GM18505 (cell line): ENCODE data around the gene TK1.

Experiments used
- ATAC-seq: cut with Tn5 transposase; IDR thresholded peaks from one replicate; pipeline ENCODE4 v1.9.1; 2021; ENCODE audit not compliant: unreplicated experiment
- POLR2A ChIP-seq: IDR thresholded peaks from 4 replicates; pipeline ENCODE4 v1.6.1; 2011; ENCODE audit warnings: borderline replicate concordance; ENCODE audit not compliant: insufficient read depth, insufficient read length; ENCODE audit errors: extremely low read depth

TK1 gene

DNA sequence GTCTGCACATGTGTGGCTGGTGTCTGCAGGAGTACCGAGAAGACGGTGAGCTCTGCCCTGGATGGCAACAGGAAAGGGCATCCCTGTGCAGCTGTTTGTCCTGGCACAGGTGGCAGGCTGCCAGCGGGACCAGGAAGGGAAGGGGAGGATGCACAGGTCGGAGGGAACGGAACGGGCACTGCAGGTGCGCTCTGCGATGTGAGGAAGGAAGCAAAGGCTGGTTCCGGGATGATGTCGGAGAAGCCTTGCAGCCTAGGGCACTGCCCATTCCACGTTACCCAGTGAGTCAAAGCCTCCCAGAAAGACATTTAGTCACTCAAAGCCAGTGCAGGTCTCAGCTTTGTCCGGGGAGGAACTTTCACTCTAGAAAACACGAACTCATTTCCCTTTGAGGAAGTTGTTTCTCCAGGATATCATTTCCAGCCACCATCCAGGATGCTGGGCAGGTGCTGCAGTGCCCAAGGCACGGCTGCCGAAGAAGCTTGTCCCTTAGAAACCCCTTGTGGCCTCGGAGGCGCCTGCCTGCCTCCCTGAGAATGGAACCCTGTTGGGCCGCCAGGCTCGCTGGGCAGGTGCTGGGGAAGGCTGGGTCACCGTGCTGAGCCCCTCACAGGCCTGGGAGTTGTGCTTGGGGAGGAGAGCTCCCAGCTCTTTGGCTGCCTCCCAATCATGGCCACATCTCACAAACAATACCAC is 40.1 kb upstream of the TK1 start:
- ATAC-seq: no peak
- no peak for TF ChIP-seq POLR2A

DNA sequence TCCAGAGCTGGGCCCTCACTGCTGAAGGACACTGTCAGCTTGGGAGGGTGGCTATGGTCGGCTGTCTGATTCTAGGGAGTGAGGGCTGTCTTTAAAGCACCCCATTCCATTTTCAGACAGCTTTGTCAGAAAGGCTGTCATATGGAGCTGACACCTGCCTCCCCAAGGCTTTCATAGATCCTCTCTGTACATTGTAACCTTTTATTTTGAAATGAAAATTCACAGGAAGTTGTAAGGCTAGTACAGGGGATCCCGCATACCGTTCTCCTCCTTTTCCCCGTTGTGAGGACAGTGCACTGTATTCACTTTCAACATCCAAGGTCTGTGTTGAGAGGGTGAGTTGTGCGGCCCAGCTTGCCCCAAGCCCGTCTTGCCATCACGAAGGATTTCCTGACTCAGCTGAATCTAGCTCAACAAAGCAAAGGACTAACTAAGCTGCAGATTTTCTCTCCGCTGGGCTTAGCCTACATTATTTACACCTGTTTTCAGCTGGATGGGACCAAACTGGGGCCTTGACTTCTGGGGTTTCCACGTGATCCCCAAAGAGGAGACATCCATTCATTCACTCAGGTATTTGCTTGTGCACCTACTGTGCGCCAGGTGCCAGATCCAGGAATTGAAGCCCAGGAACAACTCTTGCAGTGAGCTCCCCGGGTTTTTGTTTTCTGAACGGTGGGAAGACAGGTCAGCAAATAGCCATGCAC is 39.4 kb upstream of the TK1 start:
- no peak for TF ChIP-seq POLR2A
- no peak for ATAC-seq

DNA sequence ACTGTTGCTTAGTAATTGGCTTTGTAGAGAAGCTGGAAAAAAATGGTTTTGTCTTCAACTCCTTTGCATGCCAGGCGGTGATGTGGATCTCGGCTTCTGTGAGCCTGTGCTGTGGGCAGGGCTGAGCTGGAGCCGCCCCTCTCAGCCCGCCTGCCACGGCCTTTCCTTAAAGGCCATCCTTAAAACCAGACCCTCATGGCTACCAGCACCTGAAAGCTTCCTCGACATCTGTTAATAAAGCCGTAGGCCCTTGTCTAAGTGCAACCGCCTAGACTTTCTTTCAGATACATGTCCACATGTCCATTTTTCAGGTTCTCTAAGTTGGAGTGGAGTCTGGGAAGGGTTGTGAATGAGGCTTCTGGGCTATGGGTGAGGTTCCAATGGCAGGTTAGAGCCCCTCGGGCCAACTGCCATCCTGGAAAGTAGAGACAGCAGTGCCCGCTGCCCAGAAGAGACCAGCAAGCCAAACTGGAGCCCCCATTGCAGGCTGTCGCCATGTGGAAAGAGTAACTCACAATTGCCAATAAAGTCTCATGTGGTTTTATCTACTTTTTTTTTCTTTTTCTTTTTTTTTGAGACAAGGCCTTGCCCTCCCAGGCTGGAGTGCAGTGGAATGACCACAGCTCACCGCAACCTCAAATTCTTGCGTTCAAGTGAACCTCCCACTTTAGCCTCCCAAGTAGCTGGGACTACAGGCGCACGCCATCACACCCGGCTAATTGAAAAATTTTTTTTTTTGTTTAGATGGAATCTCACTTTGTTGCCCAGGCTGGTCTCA is 38.4 kb upstream of the TK1 start:
- no peak for TF ChIP-seq POLR2A

DNA sequence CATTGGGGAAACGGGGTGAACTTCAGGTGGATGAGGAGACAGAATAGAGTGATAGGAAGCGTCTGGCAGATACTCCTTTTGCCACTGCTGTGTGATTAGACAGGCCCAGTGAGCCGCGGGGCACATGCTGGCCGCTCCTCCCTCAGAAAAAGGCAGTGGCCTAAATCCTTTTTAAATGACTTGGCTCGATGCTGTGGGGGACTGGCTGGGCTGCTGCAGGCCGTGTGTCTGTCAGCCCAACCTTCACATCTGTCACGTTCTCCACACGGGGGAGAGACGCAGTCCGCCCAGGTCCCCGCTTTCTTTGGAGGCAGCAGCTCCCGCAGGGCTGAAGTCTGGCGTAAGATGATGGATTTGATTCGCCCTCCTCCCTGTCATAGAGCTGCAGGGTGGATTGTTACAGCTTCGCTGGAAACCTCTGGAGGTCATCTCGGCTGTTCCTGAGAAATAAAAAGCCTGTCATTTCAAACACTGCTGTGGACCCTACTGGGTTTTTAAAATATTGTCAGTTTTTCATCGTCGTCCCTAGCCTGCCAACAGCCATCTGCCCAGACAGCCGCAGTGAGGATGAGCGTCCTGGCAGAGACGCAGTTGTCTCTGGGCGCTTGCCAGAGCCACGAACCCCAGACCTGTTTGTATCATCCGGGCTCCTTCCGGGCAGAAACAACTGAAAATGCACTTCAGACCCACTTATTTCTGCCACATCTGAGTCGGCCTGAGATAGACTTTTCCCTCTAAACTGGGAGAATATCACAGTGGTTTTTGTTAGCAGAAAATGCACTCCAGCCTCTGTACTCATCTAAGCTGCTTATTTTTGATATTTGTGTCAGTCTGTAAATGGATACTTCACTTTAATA is 37.6 kb upstream of the TK1 start:
- no peak for TF ChIP-seq POLR2A
- no peak for ATAC-seq

More for the DNA sequence above, 38.4 kb upstream of the TK1 start:
- no peak for ATAC-seq

DNA sequence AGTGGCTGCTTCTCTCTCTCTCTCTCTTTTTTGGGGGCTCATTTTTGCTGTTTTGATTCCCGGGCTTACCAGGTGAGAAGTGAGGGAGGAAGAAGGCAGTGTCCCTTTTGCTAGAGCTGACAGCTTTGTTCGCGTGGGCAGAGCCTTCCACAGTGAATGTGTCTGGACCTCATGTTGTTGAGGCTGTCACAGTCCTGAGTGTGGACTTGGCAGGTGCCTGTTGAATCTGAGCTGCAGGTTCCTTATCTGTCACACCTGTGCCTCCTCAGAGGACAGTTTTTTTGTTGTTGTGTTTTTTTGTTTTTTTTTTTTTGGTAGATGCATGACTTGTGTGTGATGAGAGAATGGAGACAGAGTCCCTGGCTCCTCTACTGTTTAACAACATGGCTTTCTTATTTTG is 36.9 kb upstream of the TK1 start:
- no peak for ATAC-seq
- TF ChIP-seq POLR2A: no peak

DNA sequence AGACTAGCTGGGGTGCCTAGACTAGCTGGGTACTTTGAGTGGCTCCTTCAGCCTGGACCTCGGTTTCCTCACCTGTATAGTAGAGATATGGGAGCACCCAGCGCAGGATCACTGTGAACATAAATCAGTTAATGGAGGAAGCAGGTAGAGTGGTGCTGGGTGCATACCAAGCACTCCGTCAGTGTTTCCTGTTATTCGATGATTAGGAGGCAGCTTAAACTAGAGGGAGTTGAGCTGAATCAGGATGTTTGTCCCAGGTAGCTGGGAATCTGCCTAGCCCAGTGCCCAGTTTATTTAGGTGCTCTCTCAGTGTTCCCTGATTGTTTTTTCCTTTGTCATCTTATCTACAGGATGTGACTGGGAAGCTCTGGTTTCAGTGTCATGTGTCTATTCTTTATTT is 36.2 kb upstream of the TK1 start:
- no peak for ATAC-seq
- TF ChIP-seq POLR2A: no peak

DNA sequence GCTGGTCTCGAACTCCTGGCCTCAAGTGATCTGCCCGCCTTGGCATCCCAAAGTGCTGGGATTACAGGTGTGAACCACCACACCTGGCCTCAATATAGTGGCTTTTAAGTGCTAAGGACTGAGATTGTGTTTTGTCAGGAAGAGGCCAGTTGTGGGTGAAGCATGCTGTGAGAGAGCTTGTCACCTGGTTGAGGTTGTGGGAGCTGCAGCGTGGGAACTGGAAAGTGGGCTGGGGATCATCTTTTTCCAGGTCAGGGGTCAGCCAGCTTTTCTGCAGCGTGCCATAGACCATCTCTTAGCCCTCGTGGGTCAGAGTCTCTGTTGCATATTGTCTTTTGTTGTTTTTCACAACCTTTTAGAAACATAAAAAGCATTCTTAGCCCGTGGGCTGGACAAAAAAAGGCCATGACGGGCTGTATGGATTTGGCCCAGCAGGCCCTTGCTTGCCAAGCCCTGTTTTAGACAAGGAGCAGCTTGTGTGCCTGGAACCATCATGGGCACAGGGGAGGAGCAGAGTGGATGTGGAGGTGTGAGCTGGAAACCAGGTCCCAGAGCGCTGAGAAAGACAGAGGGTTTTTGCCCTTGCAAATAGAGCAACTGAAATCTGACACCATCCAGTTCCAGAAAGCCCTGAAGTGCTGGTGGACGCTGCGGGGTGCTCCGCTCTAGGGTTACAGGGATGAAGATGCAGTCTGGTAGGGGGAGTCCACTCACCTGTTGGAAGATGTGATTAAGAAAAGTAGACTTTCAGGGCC is 32.7 kb upstream of the TK1 start:
- no peak for TF ChIP-seq POLR2A
- ATAC-seq: no peak

DNA sequence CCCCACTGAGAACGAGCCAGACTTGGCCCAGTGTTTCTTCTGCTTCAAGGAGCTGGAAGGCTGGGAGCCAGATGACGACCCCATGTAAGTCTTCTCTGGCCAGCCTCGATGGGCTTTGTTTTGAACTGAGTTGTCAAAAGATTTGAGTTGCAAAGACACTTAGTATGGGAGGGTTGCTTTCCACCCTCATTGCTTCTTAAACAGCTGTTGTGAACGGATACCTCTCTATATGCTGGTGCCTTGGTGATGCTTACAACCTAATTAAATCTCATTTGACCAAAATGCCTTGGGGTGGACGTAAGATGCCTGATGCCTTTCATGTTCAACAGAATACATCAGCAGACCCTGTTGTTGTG is 27.8 kb upstream of the TK1 start:
- ATAC-seq: no peak
- TF ChIP-seq POLR2A: no peak

DNA sequence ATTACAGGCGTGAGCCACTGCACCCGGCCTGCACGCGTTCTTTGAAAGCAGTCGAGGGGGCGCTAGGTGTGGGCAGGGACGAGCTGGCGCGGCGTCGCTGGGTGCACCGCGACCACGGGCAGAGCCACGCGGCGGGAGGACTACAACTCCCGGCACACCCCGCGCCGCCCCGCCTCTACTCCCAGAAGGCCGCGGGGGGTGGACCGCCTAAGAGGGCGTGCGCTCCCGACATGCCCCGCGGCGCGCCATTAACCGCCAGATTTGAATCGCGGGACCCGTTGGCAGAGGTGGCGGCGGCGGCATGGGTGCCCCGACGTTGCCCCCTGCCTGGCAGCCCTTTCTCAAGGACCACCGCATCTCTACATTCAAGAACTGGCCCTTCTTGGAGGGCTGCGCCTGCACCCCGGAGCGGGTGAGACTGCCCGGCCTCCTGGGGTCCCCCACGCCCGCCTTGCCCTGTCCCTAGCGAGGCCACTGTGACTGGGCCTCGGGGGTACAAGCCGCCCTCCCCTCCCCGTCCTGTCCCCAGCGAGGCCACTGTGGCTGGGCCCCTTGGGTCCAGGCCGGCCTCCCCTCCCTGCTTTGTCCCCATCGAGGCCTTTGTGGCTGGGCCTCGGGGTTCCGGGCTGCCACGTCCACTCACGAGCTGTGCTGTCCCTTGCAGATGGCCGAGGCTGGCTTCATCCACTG is 27.3 kb upstream of the TK1 start, which contains the start of gene BIRC5:
Gene BIRC5, plus strand, starts transcription at position 238 of the 690 bp plus-strand sequence. Its CDS starts 64 bp downstream, at position 302.
- peak; percentile 54 for TF ChIP-seq POLR2A
- ATAC-seq: peak; percentile 88

DNA sequence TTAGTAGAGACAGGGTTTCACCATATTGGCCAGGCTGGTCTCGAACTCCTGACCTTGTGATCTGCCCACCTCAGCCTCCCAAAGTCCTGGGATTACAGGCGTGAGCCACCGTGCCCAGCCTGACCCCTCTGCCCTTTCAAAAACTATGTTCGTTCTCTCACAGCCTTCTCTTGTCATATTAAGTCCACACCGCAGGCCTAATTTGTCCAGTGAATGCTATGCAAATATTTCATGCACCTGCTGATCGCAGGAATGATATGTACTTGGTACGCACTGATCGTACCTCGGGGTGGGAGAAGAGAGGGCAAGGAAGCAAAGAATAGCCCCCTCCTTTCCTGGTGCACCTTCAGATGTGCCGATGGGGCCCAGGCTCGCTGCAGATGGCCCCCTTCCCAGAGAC is 24.2 kb upstream of the TK1 start:
- ATAC-seq: no peak
- no peak for TF ChIP-seq POLR2A

DNA sequence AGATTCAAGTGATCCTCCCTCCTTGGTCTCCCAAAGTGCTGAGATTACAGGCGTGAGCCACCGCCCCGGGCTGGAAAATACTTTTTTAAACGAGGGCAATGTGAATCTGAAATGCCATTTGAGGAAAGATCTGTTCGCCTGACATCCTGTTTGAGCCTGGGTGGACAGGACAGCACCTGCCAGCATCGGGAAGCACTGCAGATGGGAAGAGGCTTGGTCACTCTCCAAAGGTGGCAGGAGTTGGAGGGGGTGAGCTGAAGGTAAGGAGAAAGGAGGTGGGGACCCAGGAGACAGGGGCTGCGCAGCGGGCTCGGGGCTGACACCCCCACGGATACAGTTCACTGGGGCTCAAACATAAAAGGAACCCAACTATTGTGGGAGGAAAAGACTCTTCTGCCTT is 23.3 kb upstream of the TK1 start:
- TF ChIP-seq POLR2A: no peak
- no peak for ATAC-seq

DNA sequence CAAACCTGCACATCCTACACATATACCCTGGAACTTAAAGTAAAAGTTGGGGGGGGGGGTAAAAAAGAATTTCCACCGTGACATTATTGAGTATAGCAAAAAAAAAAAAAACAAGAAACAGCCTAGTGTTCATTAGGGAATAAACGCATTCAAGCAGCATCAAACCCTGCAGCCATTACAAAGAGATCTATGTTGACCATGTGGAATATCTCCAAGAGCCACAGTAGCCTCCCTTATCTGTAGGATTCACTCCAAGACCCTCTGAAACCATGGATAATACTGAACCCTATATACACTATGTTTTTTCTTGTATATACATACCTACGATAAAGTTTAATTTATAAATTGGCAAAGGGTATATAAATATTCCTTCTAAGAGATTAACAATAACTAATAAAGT is 21.6 kb upstream of the TK1 start:
- no peak for ATAC-seq

More for the DNA sequence above, 21.6 kb upstream of the TK1 start:
- no peak for TF ChIP-seq POLR2A
